ENCODE results near the gene PDIA2. TPM values are rescaled to one million over a fixed set of nuclear protein-coding genes. Genes with fewer than 3 reads are reported as not detected.
A peak's percentile ranks its signal among the peaks of the same experiment; 100 is the strongest.
"Not testable (repeated sequence)": the region's sequence is repeated elsewhere in the genome, so short reads cannot be mapped to it uniquely, and the experiment has no call there.

Gene PDIA2, protein sequence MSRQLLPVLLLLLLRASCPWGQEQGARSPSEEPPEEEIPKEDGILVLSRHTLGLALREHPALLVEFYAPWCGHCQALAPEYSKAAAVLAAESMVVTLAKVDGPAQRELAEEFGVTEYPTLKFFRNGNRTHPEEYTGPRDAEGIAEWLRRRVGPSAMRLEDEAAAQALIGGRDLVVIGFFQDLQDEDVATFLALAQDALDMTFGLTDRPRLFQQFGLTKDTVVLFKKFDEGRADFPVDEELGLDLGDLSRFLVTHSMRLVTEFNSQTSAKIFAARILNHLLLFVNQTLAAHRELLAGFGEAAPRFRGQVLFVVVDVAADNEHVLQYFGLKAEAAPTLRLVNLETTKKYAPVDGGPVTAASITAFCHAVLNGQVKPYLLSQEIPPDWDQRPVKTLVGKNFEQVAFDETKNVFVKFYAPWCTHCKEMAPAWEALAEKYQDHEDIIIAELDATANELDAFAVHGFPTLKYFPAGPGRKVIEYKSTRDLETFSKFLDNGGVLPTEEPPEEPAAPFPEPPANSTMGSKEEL
- total RNA-seq (2014; rRNA removed; shearing (Covaris generic)) = not detected in 2 replicates

DNA sequence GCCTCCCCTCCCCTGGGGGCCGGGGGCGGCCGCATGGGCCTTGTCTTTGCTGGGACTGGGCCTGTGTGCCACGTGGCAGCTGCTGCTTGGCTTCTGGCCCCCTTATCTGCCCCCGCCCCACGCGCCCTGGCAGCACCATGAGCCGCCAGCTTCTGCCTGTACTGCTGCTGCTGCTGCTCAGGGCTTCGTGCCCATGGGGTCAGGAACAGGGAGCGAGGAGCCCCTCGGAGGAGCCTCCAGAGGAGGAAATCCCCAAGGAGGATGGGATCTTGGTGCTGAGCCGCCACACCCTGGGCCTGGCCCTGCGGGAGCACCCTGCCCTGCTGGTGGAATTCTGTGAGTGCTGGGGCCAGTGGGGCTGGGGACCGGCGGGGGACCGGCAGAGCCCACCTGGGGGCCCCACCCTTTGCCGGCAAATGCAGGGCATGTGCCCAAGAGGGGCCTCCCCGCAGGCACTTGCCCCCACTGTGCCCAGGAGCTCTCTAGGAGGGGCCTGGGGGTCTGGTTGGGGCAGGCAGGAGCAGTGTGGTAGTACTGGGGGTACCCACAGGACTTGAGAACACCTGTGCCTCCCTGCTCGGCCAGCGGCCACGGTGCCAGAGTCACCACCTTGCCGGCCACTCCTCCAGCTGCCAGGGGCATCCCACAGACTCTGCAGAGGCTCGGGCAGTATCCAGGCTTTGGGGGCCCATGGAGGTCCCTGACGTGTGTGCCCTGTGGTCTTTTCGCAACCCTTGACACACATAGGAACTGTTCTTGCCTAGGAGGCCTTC lies at the start of gene PDIA2:
TSS of gene PDIA2 (plus strand) at position 132 of the 773 bp plus-strand sequence. CDS start at position 138, 6 bp downstream.
- no peak for DNase-seq (ENCODE audit: low spot score)

DNA sequence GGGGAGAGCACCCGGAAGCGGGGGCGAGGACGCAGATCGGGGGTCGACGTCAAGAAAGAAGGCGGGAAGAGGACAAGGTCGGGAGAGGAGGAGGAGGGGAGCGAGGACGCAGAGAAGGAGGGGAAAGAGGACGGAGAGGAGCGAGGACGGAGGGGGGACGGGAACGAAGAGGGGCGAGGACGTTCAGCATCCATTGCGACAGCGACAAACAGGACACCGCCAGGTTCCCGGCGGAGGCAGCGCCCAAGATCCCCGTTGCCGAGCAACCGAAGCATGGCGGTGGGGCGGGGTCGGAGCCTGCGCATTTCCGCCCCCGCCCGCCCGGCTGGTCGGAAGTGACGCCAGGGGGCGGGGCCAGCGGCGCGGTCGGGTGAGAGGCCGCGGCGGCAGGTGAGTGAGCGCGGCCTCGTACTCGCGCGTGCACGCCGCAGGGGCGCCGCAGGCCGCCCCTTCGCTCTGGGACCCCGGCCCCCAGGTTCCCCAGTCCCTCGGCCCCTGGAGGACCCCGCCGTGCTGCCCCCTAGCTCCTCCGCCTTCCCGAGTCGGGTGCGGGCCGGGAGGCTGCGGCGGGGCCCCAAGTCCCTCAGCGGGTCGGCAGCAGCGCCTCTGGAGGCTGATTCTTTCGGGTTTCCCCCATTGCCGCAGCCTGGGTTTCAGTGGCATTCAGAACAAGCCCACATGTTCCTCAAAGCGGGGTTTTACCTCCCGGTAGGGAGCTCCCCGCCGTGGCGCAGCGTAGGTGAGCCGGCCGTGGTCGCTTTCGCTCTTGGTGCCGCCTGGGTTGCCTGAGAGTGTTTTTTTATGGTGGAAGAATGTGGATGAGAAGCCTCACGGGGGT lies 48.3 kb upstream of the PDIA2 start, which contains the start of gene FAM234A:
TSS of gene FAM234A (plus strand) at position 354 of the 838 bp plus-strand sequence. CDS start 19,593 bp downstream, outside the sequence.
- peak; percentile 87 for DNase-seq (ENCODE audit: low spot score)

DNA sequence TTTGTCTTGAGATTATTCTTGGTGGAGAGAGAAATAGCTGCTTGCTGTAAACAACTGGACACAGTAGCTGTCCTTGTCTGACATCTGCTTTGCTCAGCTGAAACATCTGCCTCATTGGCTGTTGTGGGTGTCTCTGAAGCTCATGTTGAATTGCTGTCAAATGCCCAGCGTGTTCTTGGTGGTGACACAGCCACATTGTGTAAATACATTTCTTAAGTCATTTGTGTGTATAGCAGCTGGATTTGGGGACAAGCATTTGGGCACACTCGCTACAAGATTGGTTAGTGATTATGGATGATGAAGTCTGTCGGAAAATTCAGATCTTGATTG lies 43.1 kb upstream of the PDIA2 start:
- DNase-seq (ENCODE audit: low spot score) = no peak

DNA sequence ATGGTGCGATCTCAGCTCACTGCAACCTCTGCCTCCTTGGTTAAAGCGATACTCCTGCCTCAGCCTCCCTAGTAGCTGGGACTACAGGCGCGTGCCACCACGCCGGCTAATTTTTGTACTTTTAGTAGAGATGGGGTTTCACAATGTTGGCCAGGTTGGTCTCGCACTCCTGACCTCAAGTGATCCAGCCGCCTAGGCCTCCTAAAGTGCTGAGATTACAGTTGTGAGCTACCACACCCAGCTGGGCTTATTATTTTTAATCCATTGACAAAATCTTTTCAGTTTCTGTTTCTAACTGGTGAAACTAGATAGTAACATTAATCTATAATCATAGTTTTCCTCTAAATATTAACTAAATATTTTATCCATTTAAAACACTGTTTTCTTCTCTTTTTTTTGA lies 42.4 kb upstream of the PDIA2 start:
- DNase-seq (ENCODE audit: low spot score) = no peak

DNA sequence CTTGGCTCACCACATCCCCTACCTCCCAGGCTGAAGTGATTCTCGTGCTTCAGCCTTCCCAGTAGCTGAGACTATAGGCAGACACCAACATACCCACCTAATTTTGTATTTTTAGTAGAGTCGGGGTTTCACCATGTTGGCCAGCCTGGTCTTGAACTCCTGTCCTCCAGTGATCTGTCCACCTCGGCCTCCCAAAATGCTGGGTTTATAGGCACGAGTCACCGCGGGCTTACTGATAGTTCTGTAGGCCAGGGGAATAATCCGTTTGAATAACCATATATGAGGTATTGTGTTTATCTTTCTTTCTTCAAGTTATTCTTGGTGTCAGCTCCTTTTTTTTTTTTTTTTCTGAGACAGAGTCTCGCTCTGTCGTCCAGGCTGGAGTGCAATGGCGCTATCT lies 40.7 kb upstream of the PDIA2 start:
- no peak for DNase-seq (ENCODE audit: low spot score)

DNA sequence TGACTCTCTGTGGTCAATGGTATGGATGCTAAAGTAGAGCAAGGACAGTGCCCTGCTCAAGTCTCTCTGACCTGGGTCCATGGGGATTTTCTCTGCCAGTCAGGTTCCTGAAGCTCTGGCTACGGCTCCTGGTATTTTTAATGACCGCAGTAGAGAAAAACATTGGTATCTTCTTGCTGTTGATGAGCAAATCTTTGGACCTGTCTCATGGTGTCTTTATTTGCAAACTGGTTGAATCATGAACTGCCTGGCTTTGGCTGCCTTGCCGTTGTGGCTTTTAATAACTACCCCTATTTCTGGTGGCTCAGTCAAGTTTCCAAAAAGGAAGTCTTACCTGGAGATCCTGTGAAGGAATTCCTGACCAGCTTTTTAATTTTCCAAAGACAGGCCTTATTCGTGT lies 39.6 kb upstream of the PDIA2 start:
- no peak for DNase-seq (ENCODE audit: low spot score)

DNA sequence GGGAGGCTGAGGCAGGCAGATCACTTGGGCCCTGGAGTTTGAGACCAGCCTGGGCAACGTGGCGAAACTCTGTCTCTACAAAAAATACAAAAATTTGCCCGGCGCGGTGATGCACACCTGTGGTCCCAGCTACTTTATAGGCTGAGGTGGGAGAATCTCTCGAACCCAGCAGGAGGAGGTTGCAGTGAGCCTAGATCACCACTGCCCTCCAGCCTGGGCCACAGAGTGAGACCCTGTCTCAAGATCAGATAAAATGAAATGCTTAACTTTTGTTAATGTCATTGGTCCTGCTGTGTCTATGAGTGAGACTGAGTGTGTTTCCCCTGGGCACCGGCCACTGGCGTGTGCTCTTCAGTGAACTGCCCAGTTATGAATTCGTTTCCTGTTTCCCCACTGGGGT lies 37.9 kb upstream of the PDIA2 start:
- no peak for DNase-seq (ENCODE audit: low spot score)

DNA sequence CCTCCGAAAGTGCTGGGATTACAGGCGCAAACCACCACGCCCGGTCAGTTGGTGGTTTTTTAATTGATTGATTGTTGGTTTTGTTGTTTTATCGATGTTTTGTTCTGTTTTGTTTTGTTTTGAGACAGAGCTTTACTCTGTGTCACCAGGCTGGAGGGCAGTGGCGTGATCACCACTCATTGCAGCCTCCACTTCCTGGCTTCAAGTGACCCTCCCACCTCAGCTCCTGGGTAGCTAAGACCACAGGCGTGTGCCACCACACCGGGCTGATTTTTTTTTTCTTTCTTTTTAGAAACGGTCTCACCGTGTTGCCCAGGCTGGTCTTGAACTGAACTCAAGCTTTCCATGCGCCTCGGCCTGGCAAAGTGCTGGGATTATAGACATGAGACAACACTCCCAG lies 35.9 kb upstream of the PDIA2 start:
- DNase-seq (ENCODE audit: low spot score) = no peak

DNA sequence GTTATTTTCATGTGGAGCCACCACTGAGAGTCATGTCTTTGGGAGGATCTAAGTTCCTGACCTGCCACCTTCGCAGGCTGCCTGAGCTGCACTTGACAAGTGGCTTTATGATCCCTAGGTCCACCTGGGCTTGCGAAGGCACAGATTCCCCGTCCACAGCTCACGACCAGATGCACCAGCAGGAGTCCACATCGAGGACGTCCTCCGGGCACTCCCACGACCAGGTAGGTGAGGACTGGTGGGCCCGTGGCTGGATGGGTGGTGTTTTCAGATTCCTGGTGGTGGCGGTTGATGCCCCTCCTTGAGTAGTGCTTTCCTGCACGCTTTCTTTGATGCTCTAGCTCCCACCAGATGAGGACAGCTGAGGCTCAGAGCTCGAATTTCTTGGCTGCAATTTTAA lies 33.5 kb upstream of the PDIA2 start:
- no peak for DNase-seq (ENCODE audit: low spot score)

DNA sequence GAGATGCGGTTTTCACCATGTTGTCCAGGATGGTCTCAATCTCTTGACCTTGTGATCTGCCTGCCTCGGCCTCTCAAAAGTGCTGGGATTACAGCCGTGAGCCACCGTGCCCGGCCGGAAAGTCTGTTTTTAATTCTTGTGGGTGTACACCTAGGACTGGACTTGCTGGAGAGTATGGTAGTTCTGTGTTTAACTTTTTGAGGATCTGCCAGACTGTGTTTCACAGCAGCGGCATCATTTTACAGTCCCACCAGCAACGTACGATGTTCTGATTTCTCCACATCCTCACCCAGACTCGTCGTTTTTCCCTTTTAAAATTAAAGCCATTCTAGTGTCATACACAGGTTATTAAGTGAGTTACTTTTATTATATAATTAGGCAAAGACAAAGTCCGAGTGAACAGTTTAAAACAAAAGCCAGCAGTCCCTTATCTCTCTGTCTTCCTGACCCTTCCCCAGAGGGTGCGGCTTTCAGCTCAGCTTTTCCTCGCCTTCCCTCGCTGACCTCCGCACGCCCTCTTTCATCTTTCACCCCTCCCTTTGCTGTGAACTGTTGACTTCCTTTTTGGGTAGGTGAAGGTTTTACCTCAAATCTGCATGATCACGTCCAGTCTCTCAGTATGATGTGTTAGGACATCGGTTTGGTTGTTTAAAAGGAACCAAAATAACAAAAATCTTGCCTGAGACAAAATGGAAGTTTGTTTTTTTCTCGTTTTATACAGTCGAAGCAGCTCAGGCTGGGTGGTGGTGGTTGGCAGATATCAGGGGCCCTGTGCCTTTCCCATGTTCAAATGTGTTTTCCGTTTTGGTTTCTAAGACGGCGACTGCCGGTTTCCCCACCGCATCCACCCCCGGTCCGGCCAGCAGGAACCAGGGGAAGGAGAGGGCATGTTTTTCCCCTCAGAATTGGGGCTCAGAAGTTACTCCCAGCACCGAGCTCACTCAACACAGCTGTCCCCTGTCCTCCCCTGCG lies 30.3 kb upstream of the PDIA2 start:
- DNase-seq (ENCODE audit: low spot score) = no peak

DNA sequence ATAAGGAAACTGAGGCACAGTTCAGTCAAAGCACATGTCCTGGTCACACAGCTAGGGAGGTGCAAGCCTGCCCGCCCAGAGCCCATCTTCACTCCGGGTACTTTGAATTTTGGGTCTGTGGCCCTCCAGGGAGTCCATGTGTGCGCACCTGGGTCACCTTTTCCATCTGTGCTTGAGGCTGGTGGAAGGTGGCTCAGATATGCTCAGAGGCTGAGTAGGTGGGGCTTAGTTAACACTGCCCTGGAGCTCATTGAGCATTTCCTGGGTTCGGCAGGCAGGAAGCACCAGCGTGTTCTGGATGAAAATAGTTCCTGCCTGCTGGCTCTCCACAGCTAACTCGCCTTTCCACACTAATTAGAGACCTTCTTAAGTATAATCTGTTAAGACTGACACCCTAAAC lies 29.1 kb upstream of the PDIA2 start:
- no peak for DNase-seq (ENCODE audit: low spot score)

DNA sequence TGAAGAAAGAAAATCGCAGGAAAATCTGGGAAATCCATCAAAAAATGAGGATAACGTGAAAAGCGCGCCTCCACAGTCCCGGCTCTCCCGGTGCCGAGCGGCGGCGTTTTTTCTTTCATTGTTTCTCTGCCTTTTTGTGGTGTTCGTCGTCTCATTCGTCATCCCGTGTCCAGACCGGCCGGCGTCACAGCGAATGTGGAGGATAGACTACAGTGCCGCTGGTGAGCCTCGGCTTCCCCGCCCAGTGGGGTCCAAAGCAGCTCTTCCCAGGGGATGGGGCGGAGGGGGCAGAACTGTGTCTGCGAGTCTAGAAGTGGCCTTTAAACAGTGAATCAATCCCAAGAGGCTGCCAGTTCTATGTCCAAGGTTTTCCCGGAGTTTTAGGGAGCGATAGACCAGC lies 28.5 kb upstream of the PDIA2 start:
- DNase-seq (ENCODE audit: low spot score) = no peak

DNA sequence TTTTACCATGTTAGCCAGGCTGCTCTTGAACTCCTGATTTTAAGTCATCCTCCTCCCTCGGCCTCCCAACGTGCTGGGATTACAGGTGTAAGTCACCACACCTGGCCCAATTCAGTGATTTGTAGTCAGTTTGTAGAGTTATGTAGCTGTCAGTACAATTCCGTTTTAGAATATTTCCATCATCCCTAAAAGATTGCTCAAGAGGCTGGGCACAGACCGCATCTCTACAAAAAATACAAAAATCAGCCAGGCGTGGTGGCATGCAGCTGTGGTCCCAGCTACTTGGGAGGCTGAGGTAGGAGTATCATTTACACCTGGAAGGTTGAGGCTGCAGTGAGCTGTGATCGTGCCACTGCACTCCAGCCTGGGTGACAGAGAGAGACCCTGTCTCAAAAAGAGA lies 27.8 kb upstream of the PDIA2 start:
- no peak for DNase-seq (ENCODE audit: low spot score)

DNA sequence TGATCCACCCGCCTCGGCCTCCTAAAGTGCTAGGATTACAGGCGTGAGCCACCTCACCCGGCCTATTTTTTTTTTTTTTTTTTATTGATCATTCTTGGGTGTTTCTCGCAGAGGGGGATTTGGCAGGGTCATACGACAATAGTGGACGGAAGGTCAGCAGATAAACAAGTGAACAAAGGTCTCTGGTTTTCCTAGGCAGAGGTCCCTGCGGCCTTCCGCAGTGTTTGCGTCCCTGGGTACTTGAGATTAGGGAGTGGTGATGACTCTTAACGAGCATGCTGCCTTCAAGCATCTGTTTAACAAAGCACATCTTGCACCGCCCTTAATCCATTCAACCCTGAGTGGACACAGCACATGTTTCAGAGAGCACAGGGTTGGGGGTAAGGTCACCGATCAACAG lies 24.9 kb upstream of the PDIA2 start:
- DNase-seq (ENCODE audit: low spot score) = not testable (repeated sequence)

DNA sequence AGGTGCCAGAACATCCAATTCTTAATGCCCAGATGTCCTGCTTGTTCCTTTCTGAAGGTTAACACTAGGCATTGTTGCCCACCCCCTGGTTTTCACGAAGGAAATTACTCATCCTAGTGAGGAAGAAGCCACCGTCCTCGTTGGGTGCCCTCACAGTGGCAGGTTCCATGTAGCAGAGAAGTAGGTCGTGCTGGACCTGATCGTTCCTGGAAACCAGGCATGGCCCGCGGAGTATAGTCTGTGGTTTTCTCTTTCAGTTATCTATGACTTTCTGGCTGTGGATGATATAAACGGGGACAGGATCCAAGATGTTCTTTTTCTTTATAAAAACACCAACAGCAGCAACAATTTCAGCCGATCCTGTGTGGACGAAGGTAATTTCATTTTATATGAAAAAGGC lies 23.7 kb upstream of the PDIA2 start:
- no peak for DNase-seq (ENCODE audit: low spot score)

DNA sequence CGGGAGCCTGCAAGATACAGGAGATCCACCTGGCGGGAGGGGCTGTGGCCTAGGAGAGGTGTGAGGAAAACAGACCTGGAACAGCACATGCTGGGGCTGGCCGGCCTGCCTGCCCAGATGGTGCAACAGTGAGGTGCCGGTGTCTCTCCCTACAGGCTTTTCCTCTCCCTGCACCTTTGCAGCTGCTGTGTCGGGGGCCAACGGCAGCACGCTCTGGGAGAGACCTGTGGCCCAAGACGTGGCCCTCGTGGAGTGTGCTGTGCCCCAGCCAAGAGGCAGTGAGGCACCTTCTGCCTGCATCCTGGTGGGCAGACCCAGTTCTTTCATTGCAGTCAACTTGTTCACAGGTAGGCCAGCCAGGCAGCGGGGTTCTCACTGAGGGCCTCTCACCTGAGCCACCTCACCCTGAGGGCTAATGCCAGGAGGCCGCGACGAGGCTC lies 23.1 kb upstream of the PDIA2 start:
- DNase-seq (ENCODE audit: low spot score) = no peak

DNA sequence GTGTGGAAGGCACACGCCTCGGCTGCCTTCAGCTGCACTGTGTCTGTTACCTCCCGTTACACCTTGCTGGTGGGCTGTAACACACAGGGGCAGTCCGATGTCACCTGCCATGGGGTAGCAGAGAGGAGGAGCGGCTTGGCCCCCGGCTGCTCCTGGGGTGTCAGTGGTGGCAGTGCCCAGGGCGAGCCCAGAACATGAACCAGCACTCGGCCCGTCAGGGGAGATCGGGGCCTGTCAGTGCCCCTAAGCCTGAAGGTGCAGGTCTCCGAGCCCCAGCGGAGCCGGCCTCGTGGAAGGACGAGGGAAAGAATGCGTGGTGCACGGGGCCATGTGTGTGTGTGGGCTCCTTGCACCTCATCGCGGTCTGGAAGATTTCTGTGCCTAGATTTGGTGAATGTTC lies 22.6 kb upstream of the PDIA2 start:
- DNase-seq (ENCODE audit: low spot score) = no peak

DNA sequence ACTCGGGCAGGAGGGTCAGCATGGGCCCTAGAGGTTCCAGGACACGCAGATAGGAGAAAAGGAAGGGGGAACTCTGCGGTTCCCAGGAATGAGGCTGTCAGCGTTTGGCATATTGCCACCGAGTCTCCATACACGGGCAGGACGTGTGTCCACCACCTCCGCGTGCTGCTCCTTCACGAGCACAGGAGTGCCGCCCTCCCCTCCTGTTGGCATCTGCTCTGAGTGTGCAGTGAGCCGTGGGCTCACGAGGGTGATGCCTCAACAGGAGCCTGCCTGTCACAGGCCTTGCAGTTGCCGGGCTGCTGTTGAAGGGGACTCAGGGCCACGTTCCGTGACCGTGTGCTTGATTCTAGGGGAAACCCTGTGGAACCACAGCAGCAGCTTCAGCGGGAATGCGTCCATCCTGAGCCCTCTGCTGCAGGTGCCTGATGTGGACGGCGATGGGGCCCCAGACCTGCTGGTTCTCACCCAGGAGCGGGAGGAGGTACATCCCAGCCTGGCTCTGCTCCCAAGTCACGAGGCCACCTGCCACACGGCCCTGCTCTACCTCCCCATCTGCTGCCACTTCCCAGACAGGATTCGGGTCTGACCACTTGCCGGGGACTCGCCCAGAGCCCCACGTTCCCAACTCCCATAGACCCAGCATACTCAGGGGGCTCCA lies 21.8 kb upstream of the PDIA2 start:
- DNase-seq (ENCODE audit: low spot score) = no peak

DNA sequence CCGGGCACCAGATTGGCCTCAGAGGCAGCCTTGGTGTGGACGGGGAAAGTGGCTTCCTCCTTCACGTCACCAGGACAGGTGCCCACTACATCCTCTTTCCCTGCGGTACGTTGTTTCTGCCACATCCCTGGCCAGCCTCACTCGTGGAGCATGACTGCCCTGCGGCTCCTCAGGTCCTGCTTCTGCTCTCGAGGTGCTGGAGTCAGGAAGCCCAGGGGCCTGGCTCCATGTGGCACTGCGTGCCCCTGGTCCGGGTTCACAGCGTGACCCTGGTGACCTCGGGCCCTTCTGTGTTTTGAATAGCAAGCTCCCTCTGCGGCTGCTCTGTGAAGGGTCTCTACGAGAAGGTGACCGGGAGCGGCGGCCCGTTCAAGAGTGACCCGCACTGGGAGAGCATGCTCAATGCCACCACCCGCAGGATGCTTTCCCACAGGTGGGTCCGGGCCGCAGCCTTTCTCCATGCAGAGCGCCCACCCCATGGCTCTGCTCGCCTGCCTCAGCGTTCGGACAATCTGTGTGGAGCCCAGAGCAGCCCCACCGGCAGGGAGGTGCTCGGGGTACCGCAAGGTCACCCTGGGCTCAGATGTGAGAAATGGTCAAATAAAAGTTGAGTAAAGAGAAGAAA lies 20.7 kb upstream of the PDIA2 start:
- no peak for DNase-seq (ENCODE audit: low spot score)
